CD1c-positive myeloid dendritic cell (primary cell): Measurements from ENCODE around the gene TNFRSF13B.

ENCODE experiments used
- DNase-seq: peaks from one replicate; pipeline ENCODE4 v3.0.0-alpha.2; 2016; ENCODE audit errors: extremely low spot score

Gene TNFRSF13B

GRCh38 chr17:16938496-16939207 lies 33.3 kb downstream of the TNFRSF13B start:
- DNase-seq, result no peak

- DNase-seq, result no peak
These were observed 33.9 kb downstream of the TNFRSF13B start for GRCh38 chr17:16938031-16938430.

- no peak for DNase-seq
These were observed 34.5 kb downstream of the TNFRSF13B start for GRCh38 chr17:16937431-16937830.

GRCh38 chr17:16936536-16937310 lies 35.2 kb downstream of the TNFRSF13B start:
- no peak for DNase-seq

GRCh38 chr17:16935786-16936185 lies 36.1 kb downstream of the TNFRSF13B start:
- DNase-seq, result no peak

GRCh38 chr17:16935241-16935663 lies 36.7 kb downstream of the TNFRSF13B start:
- DNase-seq, result no peak

- no peak for DNase-seq
These were observed 37.1 kb downstream of the TNFRSF13B start for GRCh38 chr17:16934836-16935235.

GRCh38 chr17:16934133-16934795 lies 37.7 kb downstream of the TNFRSF13B start:
- DNase-seq, result no peak

- DNase-seq, result no peak
These were observed 38.4 kb downstream of the TNFRSF13B start for GRCh38 chr17:16933317-16934132.

- DNase-seq, result no peak
These were observed 39.3 kb downstream of the TNFRSF13B start for GRCh38 chr17:16932611-16933010.

GRCh38 chr17:16932156-16932555 lies 39.8 kb downstream of the TNFRSF13B start:
- no peak for DNase-seq

GRCh38 chr17:16931318-16932060 lies 40.4 kb downstream of the TNFRSF13B start:
- DNase-seq, result no peak

GRCh38 chr17:16930571-16931317 lies 41.2 kb downstream of the TNFRSF13B start:
- no peak for DNase-seq

- no peak for DNase-seq
These were observed 42.0 kb downstream of the TNFRSF13B start for GRCh38 chr17:16929757-16930520.

- DNase-seq, result no peak
These were observed 42.8 kb downstream of the TNFRSF13B start for GRCh38 chr17:16929035-16929680.

GRCh38 chr17:16928406-16929034 lies 43.4 kb downstream of the TNFRSF13B start:
- DNase-seq, result no peak

- no peak for DNase-seq
These were observed 44.1 kb downstream of the TNFRSF13B start for GRCh38 chr17:16927641-16928321.
